ENCODE measurements around the gene STX16.

Gene STX16

DNA sequence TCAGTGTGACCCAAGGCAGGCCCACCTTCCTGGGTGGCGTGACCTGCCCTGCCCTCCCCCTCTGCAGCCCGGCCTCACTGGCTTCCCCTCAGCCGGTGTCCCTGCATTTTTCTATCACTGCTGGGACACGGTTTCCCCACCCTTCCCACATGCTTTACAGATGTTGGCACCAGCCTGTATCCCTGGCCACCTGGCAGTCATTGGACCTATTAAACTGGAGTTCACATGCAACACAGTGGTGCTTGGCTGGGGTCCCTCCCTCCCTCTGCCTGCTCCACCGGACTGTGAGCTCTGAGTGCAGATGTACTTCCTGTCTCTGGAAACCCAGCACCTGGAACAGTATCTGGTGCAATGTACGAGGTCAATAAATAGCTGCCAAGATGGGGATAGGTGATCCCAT, 25.5 kb upstream of the STX16 start:
- no peak overlapping the region for H3K27ac ChIP-seq
- TF ChIP-seq, protein P1, sequence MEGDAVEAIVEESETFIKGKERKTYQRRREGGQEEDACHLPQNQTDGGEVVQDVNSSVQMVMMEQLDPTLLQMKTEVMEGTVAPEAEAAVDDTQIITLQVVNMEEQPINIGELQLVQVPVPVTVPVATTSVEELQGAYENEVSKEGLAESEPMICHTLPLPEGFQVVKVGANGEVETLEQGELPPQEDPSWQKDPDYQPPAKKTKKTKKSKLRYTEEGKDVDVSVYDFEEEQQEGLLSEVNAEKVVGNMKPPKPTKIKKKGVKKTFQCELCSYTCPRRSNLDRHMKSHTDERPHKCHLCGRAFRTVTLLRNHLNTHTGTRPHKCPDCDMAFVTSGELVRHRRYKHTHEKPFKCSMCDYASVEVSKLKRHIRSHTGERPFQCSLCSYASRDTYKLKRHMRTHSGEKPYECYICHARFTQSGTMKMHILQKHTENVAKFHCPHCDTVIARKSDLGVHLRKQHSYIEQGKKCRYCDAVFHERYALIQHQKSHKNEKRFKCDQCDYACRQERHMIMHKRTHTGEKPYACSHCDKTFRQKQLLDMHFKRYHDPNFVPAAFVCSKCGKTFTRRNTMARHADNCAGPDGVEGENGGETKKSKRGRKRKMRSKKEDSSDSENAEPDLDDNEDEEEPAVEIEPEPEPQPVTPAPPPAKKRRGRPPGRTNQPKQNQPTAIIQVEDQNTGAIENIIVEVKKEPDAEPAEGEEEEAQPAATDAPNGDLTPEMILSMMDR (IDR thresholded peaks at IDR 0.05) = no peak
- TF ChIP-seq ZFX (IDR thresholded peaks at IDR 0.05; ENCODE audit: borderline replicate concordance) = no peak

DNA sequence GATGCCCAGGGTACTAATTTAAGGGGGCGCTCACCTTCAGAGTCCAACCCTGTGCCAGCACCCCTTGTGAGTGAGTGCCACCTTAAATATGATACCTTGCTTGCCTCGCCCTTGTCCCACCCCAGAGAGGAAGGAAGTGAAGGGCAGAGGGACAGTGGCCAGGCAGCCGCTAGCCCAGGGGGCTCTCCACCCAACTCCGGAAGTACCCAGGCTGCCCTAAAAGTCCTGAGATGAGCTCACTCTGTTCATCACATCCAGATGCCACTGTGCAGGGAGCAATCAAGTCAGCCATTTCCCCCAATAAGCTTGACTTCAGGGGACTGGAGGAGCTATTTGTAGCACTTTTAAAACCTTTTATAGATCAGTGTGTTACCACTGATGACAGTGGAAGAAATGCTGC, 25.0 kb upstream of the STX16 start:
- TF ChIP-seq, protein P1 (IDR thresholded peaks at IDR 0.05) = no peak
- TF ChIP-seq ZFX (IDR thresholded peaks at IDR 0.05; ENCODE audit: borderline replicate concordance) = no peak
- H3K27ac ChIP-seq = no peak overlapping the region

DNA sequence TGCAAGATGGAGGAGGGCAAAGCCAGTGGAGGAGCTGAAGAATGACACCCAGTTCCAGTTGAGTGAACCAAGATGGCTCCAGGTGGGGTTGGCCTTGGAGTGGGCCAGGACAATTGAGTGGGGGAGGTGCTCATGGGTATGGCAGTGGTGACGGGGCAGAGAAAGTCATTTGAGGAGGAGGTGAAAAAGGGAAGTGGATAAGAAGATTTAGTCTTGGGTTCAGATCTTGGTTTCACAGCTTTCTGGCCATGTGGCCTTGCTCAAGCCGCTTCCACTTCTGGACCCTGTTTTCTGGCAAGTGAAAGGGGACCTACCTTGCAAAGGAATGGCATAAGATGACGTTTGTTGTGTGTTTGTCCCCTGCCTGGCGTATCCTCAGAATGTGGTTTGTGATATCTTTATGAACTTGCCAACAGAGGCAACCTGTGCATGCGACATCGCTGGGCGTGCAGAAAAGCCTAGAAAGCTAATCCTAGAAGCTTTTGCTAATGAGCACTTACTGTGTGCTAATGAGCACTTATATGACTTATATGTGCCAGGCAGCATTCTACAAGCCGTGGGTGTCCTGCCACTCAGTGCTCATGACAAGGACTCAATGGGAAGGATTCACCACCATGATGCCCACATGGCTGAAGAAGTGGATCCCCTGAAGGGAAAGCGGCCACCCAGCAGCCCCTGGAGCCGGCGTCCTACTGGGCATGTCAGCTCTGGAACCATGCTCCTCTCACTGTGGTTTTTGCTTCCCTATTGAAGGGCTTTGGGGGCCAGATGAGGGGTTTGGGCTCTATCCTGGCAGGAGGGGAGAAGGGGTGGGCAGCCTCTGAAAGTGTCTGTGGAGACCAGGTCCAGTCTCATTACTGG, 23.6 kb upstream of the STX16 start:
- TF ChIP-seq, protein P1 (IDR thresholded peaks at IDR 0.05) = no peak
- TF ChIP-seq ZFX (IDR thresholded peaks at IDR 0.05; ENCODE audit: borderline replicate concordance) = no peak
- H3K27ac ChIP-seq = no peak overlapping the region

DNA sequence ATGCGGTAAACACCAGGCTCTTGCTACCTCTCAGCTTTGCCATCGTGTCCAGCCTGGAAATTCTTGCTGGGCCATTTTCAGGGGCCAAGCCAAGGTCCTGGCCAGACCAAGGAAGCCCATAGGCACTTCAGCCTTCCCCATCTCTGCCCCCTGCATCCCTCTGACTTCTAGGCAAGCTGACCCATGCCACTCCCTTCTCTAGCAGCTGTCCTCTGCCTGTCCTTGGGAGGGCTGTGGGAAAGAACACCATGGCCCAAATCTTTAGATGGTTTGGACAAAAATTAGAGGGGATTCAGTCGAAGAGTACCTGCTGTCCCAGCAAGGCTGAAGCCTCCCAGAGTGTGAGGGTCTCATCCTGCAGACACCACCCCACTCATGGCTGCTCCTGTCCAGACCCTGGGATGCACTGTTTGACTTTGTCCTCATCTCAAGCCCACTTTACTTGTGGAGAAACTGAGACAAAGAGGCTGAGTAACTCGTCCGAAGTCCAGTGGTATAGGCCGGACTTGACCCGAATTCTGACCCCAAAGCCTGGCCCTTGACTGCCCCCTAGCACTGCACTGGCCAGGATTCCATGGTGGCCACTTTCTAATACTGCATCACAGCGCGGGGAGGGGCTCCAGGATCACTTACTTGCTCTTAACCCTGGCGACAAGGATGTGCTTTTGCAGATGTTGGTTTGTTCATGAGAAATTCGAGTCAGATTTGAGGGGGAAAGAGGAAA, 22.4 kb upstream of the STX16 start:
- TF ChIP-seq, protein P1 (IDR thresholded peaks at IDR 0.05) = no peak
- TF ChIP-seq ZFX (IDR thresholded peaks at IDR 0.05; ENCODE audit: borderline replicate concordance) = no peak
- H3K27ac ChIP-seq = no peak overlapping the region

DNA sequence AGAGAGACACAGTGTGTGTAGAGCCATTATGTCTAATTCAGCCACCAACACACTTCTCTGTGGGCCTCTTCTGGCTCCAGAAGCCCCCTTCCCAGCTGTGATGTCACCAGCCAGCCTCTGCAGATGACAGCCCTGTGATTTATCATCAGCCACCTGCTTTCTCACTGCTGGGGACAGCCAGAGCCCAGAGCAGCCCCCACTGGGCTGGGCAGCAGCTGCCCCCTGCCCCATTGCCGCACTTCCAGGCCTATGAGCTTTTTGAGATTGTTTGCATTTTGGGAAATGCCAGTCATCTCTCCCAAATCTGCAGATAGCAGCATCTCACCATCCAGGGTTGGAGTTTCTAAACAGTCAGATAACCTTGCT, 21.9 kb upstream of the STX16 start:
- H3K27ac ChIP-seq = no peak overlapping the region
- TF ChIP-seq ZFX (IDR thresholded peaks at IDR 0.05; ENCODE audit: borderline replicate concordance) = no peak
- TF ChIP-seq, protein P1 (IDR thresholded peaks at IDR 0.05) = no peak

DNA sequence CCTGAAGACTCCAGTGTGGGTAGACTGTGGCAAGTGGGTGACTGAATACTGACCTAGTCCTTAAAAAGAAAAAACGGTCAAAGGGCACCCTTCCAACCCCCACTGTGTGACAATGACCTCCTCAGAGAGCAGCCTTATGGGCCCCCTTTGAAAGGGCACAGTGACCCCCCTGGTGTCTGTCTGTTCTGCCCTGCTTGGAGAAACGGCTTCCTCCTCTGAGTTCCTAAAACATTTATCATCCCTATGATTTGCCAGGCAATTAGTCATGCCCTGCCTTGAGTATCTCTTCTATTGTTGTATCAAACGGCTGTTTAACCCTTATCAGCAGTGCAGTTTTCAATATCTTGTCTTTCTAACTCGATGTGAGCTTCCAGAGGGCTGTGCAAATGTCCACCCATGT, 21.0 kb upstream of the STX16 start:
- no peak for TF ChIP-seq ZFX (IDR thresholded peaks at IDR 0.05; ENCODE audit: borderline replicate concordance)
- TF ChIP-seq, protein P1 (IDR thresholded peaks at IDR 0.05) = no peak
- no peak overlapping the region for H3K27ac ChIP-seq

Data from 22Rv1 (cell line).